HepG2 (cell line): Measurements from ENCODE around the gene AUH. TPM values are rescaled to one million over a fixed set of nuclear protein-coding genes. Genes with fewer than 3 reads are reported as not detected.

Source experiments
- CSRNP2 ChIP-seq: sonication (generic); formaldehyde crosslinking; conservative IDR thresholded peaks from 2 replicates; pipeline ENCODE4 v1.8.0; 2022; ENCODE audit warnings: low read depth, missing genetic modification reagents
- GTF2F1 ChIP-seq: fragments of 150-350 bp; IDR thresholded peaks from 2 replicates; pipeline ENCODE4 v1.6.1; 2014; ENCODE audit warnings: low read length
- HNRNPLL ChIP-seq: fragments of 200-400 bp; formaldehyde crosslinking; IDR thresholded peaks from 2 replicates; pipeline ENCODE4 v1.6.1; 2017; ENCODE audit warnings: mild to moderate bottlenecking, low read depth, low read length; ENCODE audit not compliant: poor library complexity, severe bottlenecking
- IKZF1 ChIP-seq: fragments of 450-650 bp; IDR thresholded peaks from 2 replicates; pipeline ENCODE4 v1.7.1; 2016
- MAFK ChIP-seq, 2 experiments: IDR thresholded peaks in 1 of 2; conservative IDR thresholded peaks in 1 of 2; 2 replicates each; pipeline ENCODE4 v1.6.1; 2011; ENCODE audit warnings: improper control_type of control experiment in 2 of 2, low read length in 2 of 2
- MTF1 ChIP-seq: sonication (generic); formaldehyde crosslinking; IDR thresholded peaks from 2 replicates; pipeline ENCODE4 v1.5.0; 2020; ENCODE audit warnings: missing genetic modification reagents
- NBN ChIP-seq: fragments of 450-650 bp; conservative IDR thresholded peaks from 2 replicates; pipeline ENCODE4 v1.6.1; 2017
- PCBP1 ChIP-seq: fragments of 200-400 bp; formaldehyde crosslinking; IDR thresholded peaks from 2 replicates; pipeline ENCODE4 v1.6.1; 2017; ENCODE audit warnings: mild to moderate bottlenecking, low read depth, low read length, borderline replicate concordance
- STAG1 ChIP-seq: sonication (generic); formaldehyde crosslinking; IDR thresholded peaks from 2 replicates; pipeline ENCODE4 v1.4.0; 2020; ENCODE audit warnings: missing genetic modification reagents
- STAT6 ChIP-seq: sonication (generic); formaldehyde crosslinking; IDR thresholded peaks from 2 replicates; pipeline ENCODE4 v1.4.0; 2020; ENCODE audit warnings: missing genetic modification reagents, mild to moderate bottlenecking, borderline replicate concordance
- TBL1XR1 ChIP-seq: fragments of 150-350 bp; IDR thresholded peaks from 2 replicates; pipeline ENCODE4 v1.6.1; 2014; ENCODE audit warnings: borderline replicate concordance, low read length; ENCODE audit not compliant: partially characterized antibody
- TEAD2 ChIP-seq: sonication (generic); formaldehyde crosslinking; IDR thresholded peaks from 2 replicates; pipeline ENCODE4 v1.9.0; 2021; ENCODE audit warnings: missing genetic modification reagents
- XBP1 ChIP-seq: sonication (generic); formaldehyde crosslinking; IDR thresholded peaks from 2 replicates; pipeline ENCODE4 v1.5.0; 2020; ENCODE audit warnings: missing genetic modification reagents
- ZBTB38 ChIP-seq: sonication (generic); formaldehyde crosslinking; IDR thresholded peaks from 2 replicates; pipeline ENCODE4 v1.5.1; 2020; ENCODE audit warnings: mild to moderate bottlenecking, missing genetic modification reagents
- ZBTB7B ChIP-seq: sonication (generic); formaldehyde crosslinking; IDR thresholded peaks from 2 replicates; pipeline ENCODE4 v1.4.0; 2020; ENCODE audit warnings: missing genetic modification reagents
- ZFYVE20 ChIP-seq: sonication (generic); formaldehyde crosslinking; IDR thresholded peaks from 2 replicates; pipeline ENCODE4 v1.8.0; 2023; ENCODE audit warnings: low read depth, mild to moderate bottlenecking, moderate library complexity, missing genetic modification reagents, borderline replicate concordance
- ZNF17 ChIP-seq: sonication (generic); formaldehyde crosslinking; IDR thresholded peaks from 2 replicates; pipeline ENCODE4 v1.5.0; 2020; ENCODE audit warnings: mild to moderate bottlenecking, missing genetic modification reagents
- ZNF263 ChIP-seq: sonication (generic); formaldehyde crosslinking; IDR thresholded peaks from 2 replicates; pipeline ENCODE4 v1.4.0; 2020; ENCODE audit warnings: missing genetic modification reagents
- ZNF276 ChIP-seq: sonication (generic); formaldehyde crosslinking; IDR thresholded peaks from 2 replicates; pipeline ENCODE4 v1.4.0; 2020; ENCODE audit warnings: mild to moderate bottlenecking, low read depth, missing genetic modification reagents
- ZNF292 ChIP-seq: sonication (generic); formaldehyde crosslinking; IDR thresholded peaks from 2 replicates; pipeline ENCODE4 v1.8.1; 2022; ENCODE audit warnings: mild to moderate bottlenecking, low read depth, missing genetic modification reagents, borderline replicate concordance
- ZNF432 ChIP-seq: sonication (generic); formaldehyde crosslinking; IDR thresholded peaks from 2 replicates; pipeline ENCODE4 v1.5.0; 2020; ENCODE audit warnings: missing genetic modification reagents, mild to moderate bottlenecking, borderline replicate concordance
- ZNF75D ChIP-seq: sonication (generic); formaldehyde crosslinking; IDR thresholded peaks from 2 replicates; pipeline ENCODE4 v1.8.1; 2023; ENCODE audit warnings: missing genetic modification reagents, mild to moderate bottlenecking, borderline replicate concordance
- ZNF883 ChIP-seq: sonication (generic); formaldehyde crosslinking; IDR thresholded peaks from 2 replicates; pipeline ENCODE4 v1.5.1; 2020; ENCODE audit warnings: mild to moderate bottlenecking, missing genetic modification reagents; ENCODE audit errors: not compliant biosample characterization
- polyA plus RNA-seq, 8 experiments: library from polyadenylated mRNA; depleted of rRNA in 3 of 8; stranded (reverse) in 7 of 8; unstranded in 1 of 8; fragments of >200 nt; fragmentation: Illumina TruSeq in 4 of 8; extraction: Trizol in 4 of 8; gene quantifications; 2 replicates each; pipeline versions ENCODE4 v1.2.1 to v1.2.3, GENCODE V29; 2011 to 2016; ENCODE audit warnings: low read depth in 4 of 8, missing spikeins in 1 of 8, mixed read lengths in 1 of 8; ENCODE audit not compliant: insufficient read depth in 1 of 8
- total RNA-seq, 5 experiments: library from RNA; depleted of rRNA; stranded (reverse); fragments of >200 nt; fragmentation: Illumina TruSeq; extraction: Trizol; gene quantifications; 2 replicates each; pipeline ENCODE4 v1.2.3, GENCODE V29; 2016; ENCODE audit warnings: low read depth in 1 of 5
- TF ChIP-seq, protein P1 (sequence below): sonication (generic); formaldehyde crosslinking; IDR thresholded peaks from 2 replicates; pipeline ENCODE4 v1.4.0; 2020; ENCODE audit warnings: missing genetic modification reagents

Gene AUH
- total and polyA plus RNA-seq, 2 of the 13 experiments (the other 11 are each of a cell fraction or from before 2014, with no cell fraction given), result 25.8 to 31.9 TPM

DNA sequence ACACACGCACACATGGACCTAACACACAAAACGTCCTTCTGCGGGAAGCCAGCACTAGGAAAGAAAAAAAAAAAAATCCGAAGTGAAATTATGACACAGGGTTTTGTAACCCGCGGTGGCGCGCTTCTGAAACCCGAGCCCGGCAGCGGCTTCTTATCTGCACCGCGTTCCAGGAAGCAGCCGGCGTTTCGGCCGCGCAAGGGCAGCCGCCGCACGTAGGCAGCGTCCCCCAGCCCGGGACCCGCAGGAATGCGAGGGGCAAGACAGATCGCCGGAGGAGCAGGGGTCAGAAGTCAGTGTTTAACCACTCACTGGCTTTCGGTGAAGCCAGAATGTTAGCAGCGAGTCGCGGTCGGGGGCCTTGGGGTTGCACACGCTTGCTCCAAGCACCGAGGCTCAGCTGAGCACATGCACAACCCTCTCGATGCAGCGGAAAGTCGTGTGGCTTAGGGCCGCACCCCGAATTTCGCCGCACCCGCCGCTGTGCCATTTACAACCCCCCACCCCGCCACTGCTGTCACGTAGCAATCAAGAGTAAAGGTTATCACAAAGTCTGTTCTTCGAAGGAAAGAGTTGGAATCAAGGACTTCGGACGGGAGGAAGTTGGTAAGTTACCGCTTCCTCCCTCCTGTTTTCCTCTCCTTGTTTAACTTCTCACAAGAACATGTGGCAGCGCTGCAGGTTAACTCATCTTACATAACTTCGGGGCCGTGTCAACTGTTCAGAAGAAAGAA lies 167.9 kb downstream of the AUH start (continued):
- TF ChIP-seq ZNF883 (CRISPR knock-in tag) (no peak), ZNF276 (CRISPR knock-in tag) (peak; percentile 81; the same call in 1 of the 2 replicates), ZNF17 (CRISPR knock-in tag) (no peak; the same call in 1 of the 2 replicates), TEAD2 (CRISPR knock-in tag) (peak; percentile 90; the same call in 1 of the 2 replicates), ZFYVE20 (CRISPR knock-in tag) (no peak; the same call in 1 of the 2 replicates), GTF2F1 (peak; percentile 71; the same call in 1 of the 2 replicates), ZNF263 (CRISPR knock-in tag) (peak; percentile 75), ZNF75D (CRISPR knock-in tag) (no peak), XBP1 (peak; percentile 91; the same call in 1 of the 2 replicates), ZNF432 (no peak; the same call in 1 of the 2 replicates), ZBTB7B (CRISPR knock-in tag) (peak; percentile 97), NBN (no peak), STAT6 (CRISPR knock-in tag) (no peak; the same call in 1 of the 2 replicates), CSRNP2 (CRISPR knock-in tag) (peak; percentile 83; the same call in 1 of the 2 replicates), ZBTB38 (CRISPR knock-in tag) (peak; percentile 82), TBL1XR1 (peak; percentile 65), MAFK (conservative IDR thresholded peaks at IDR 0.05 in 1 of 2, IDR thresholded peaks at IDR 0.05 in 1 of 2; ENCODE audit: low read length in 2 of 2) (no peak), HNRNPLL (peak; percentile 95), ZNF292 (peak; percentile 79; the same call in 1 of the 2 replicates), MTF1 (CRISPR knock-in tag) (0 out of 2 replicates have a peak, but pooled peaks have one; percentile 89), PCBP1 (no peak), IKZF1 (no peak), STAG1 (CRISPR knock-in tag) (peak; percentile 44)
- TF ChIP-seq, protein P1, sequence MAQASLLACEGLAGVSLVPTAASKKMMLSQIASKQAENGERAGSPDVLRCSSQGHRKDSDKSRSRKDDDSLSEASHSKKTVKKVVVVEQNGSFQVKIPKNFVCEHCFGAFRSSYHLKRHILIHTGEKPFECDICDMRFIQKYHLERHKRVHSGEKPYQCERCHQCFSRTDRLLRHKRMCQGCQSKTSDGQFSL (CRISPR knock-in tag), result peak; percentile 83
